HL-60 (cell line): Measurements from ENCODE around the gene DUS4L.

Source experiments
- POLR2AphosphoS5 ChIP-seq: IDR thresholded peaks from 2 replicates; pipeline ENCODE4 v1.6.1; 2012; ENCODE audit warnings: low read depth
- TF ChIP-seq, protein P1 (sequence below): IDR thresholded peaks from one replicate; pipeline ENCODE4 v1.5.1; 2011; ENCODE audit warnings: low read length, control low read depth, inconsistent platforms; ENCODE audit not compliant: insufficient read depth

DNA sequence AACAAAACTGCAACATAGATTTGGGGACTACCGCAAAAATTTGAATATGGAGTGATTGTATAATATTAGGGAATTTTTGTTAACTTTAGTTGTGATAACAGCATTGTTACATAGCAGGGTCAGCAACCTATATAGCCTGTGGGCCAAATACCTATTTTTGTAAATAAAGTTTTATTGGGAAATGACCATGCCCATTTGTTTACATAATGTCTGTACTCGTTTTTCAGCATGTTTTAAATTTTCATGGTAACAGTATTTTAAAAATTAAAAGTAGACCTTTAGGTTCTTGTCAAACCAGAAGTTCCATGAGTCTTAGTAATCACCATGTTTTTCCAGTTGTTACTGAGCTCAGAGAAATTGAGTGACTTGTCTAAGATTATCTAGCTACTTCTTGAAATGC, 20.9 kb downstream of the DUS4L start:
- TF ChIP-seq POLR2AphosphoS5 = no peak
- TF ChIP-seq, protein P1, sequence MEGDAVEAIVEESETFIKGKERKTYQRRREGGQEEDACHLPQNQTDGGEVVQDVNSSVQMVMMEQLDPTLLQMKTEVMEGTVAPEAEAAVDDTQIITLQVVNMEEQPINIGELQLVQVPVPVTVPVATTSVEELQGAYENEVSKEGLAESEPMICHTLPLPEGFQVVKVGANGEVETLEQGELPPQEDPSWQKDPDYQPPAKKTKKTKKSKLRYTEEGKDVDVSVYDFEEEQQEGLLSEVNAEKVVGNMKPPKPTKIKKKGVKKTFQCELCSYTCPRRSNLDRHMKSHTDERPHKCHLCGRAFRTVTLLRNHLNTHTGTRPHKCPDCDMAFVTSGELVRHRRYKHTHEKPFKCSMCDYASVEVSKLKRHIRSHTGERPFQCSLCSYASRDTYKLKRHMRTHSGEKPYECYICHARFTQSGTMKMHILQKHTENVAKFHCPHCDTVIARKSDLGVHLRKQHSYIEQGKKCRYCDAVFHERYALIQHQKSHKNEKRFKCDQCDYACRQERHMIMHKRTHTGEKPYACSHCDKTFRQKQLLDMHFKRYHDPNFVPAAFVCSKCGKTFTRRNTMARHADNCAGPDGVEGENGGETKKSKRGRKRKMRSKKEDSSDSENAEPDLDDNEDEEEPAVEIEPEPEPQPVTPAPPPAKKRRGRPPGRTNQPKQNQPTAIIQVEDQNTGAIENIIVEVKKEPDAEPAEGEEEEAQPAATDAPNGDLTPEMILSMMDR = no peak
